ENCODE measurements around the gene TTLL13.

DNA sequence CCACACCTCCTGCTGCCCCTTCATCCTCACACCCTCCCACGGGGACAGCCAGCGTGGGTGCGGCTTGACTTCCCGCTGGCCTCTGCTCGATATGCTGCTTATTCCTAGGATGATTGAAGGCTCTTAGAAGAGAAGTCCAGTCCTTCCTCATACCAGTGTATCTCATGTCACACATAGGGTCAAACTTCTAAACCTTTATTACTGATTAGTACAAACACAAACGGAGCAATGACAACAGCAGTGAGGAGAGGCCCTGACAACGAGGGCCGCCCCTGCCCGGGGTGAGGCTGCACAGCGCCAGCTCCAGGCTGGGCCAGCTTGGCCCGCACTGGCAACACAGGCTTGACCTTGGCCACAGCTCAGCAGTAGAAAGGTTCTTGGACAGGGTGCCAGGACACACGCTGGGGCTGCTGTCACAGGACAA lies 19.3 kb upstream of the TTLL13 start:
- TF ChIP-seq POLR2A (IDR thresholded peaks at IDR 0.05) = no peak
- TF ChIP-seq, protein P1, sequence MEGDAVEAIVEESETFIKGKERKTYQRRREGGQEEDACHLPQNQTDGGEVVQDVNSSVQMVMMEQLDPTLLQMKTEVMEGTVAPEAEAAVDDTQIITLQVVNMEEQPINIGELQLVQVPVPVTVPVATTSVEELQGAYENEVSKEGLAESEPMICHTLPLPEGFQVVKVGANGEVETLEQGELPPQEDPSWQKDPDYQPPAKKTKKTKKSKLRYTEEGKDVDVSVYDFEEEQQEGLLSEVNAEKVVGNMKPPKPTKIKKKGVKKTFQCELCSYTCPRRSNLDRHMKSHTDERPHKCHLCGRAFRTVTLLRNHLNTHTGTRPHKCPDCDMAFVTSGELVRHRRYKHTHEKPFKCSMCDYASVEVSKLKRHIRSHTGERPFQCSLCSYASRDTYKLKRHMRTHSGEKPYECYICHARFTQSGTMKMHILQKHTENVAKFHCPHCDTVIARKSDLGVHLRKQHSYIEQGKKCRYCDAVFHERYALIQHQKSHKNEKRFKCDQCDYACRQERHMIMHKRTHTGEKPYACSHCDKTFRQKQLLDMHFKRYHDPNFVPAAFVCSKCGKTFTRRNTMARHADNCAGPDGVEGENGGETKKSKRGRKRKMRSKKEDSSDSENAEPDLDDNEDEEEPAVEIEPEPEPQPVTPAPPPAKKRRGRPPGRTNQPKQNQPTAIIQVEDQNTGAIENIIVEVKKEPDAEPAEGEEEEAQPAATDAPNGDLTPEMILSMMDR (IDR thresholded peaks at IDR 0.05) = no peak
- TF ChIP-seq EP300 (IDR thresholded peaks at IDR 0.05) = no peak
- TF ChIP-seq POLR2AphosphoS5 (IDR thresholded peaks at IDR 0.05) = no peak

Measured in upper lobe of left lung (tissue), 4 donors.